Effector memory CD4-positive, alpha-beta T cell (primary cell): ENCODE measurements around the gene TRAF2.

ENCODE experiments used
- DNase-seq, 3 donors: peaks; one replicate each; pipeline ENCODE4 v3.0.0-alpha.2; 2020
- H3K27ac ChIP-seq: 2 replicates; pipeline ENCODE4 v1.7.0; 2013; ENCODE audit warnings: mild to moderate bottlenecking, low read length, moderate library complexity; ENCODE audit not compliant: insufficient read depth, poor library complexity, severe bottlenecking
- H3K27me3 ChIP-seq: replicated peaks from 2 replicates; pipeline ENCODE4 v1.7.0; 2013; ENCODE audit warnings: mild to moderate bottlenecking, low read length; ENCODE audit not compliant: insufficient read depth, control insufficient read depth, poor library complexity, severe bottlenecking
- H3K36me3 ChIP-seq: 2 replicates; pipeline ENCODE4 v1.7.0; 2013; ENCODE audit warnings: mild to moderate bottlenecking, low read length, moderate library complexity; ENCODE audit not compliant: control insufficient read depth, insufficient read depth
- H3K4me1 ChIP-seq: 2 replicates; pipeline ENCODE4 v1.7.0; 2013; ENCODE audit warnings: low read length, mild to moderate bottlenecking; ENCODE audit not compliant: control insufficient read depth, insufficient read depth, poor library complexity, severe bottlenecking
- H3K4me3 ChIP-seq: 2 replicates; pipeline ENCODE4 v1.7.0; 2013; ENCODE audit warnings: low read length, low read depth, mild to moderate bottlenecking; ENCODE audit not compliant: insufficient read depth, poor library complexity, severe bottlenecking
- H3K9me3 ChIP-seq: 2 replicates; pipeline ENCODE4 v1.7.0; 2013; ENCODE audit warnings: mild to moderate bottlenecking, low read length, moderate library complexity; ENCODE audit not compliant: control insufficient read depth

The TRAF2 gene

GRCh38 chr9:136886610-136887597 lies 588 bp downstream of the TRAF2 start:
- Histone ChIP-seq H3K27ac (peak overlapping the region; percentile 95), H3K4me3 (peak overlapping the region; percentile 67), H3K4me1 (peaks cover 35% of the 10 kb centered on the region), H3K27me3 (no peaks in the 10 kb centered on the region), H3K36me3 (peaks cover 7% of the 10 kb centered on the region), H3K9me3 (no peaks in the 10 kb centered on the region)
- DNase-seq: peak in 2 of 3 donors; percentile 75

GRCh38 chr9:136888454-136888853 lies 2.1 kb downstream of the TRAF2 start:
- no peaks in the 10 kb centered on the region for H3K9me3 ChIP-seq
- H3K27ac ChIP-seq: no peak overlapping the region
- H3K4me1 ChIP-seq: peaks cover 23% of the 10 kb centered on the region
- DNase-seq: no peak
- H3K36me3 ChIP-seq: peaks cover 12% of the 10 kb centered on the region
- no peaks in the 10 kb centered on the region for H3K27me3 ChIP-seq
- no peak overlapping the region for H3K4me3 ChIP-seq

GRCh38 chr9:136889858-136890257 lies 3.5 kb downstream of the TRAF2 start:
- Histone ChIP-seq H3K4me3 (no peak overlapping the region), H3K9me3 (no peaks in the 10 kb centered on the region), H3K36me3 (peaks cover 12% of the 10 kb centered on the region), H3K4me1 (peaks cover 20% of the 10 kb centered on the region), H3K27ac (no peak overlapping the region), H3K27me3 (no peaks in the 10 kb centered on the region)
- DNase-seq: no peak

DNA sequence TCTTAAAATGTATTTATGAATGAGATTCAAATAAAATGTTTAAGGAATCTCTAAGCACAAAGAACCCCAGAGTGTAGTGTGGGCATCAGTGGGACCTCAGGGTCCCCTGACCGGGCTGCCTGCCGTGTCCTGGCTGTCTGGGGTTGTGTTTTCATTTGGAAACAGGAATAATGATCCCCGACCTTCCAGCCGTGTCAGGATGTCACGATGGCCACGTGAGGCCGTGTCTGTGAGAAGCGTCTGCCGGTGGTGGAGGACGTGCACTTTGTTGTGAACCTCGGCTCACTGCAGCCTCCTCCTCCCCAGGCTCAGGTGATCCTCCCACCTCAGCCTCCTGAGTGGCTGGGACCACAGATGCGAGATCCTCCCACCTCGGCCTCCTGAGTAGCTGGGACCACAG lies 4.3 kb downstream of the TRAF2 start:
- H3K4me1 ChIP-seq: peaks cover 11% of the 10 kb centered on the region
- peaks cover 15% of the 10 kb centered on the region for H3K36me3 ChIP-seq
- no peak for DNase-seq

GRCh38 chr9:136896027-136896426 lies 9.7 kb downstream of the TRAF2 start:
- H3K4me3 ChIP-seq: no peak overlapping the region
- no peaks in the 10 kb centered on the region for H3K27me3 ChIP-seq
- H3K4me1 ChIP-seq: no peaks in the 10 kb centered on the region
- H3K27ac ChIP-seq: peak overlapping the region; percentile 11
- no peak for DNase-seq
- H3K36me3 ChIP-seq: peaks cover 30% of the 10 kb centered on the region
- no peaks in the 10 kb centered on the region for H3K9me3 ChIP-seq

More for the DNA sequence above, 4.3 kb downstream of the TRAF2 start:
- no peaks in the 10 kb centered on the region for H3K27me3 ChIP-seq
- no peaks in the 10 kb centered on the region for H3K9me3 ChIP-seq
- H3K27ac ChIP-seq: no peak overlapping the region
- H3K4me3 ChIP-seq: no peak overlapping the region

- Histone ChIP-seq H3K27ac (no peak overlapping the region), H3K36me3 (peaks cover 28% of the 10 kb centered on the region), H3K4me1 (peaks cover 21% of the 10 kb centered on the region), H3K4me3 (no peak overlapping the region), H3K27me3 (no peaks in the 10 kb centered on the region), H3K9me3 (no peaks in the 10 kb centered on the region)
- DNase-seq: no peak
Measured at GRCh38 chr9:136898483-136899100, 12.3 kb downstream of the TRAF2 start.

GRCh38 chr9:136899196-136899595 lies 12.9 kb downstream of the TRAF2 start:
- Histone ChIP-seq H3K9me3 (no peaks in the 10 kb centered on the region), H3K27ac (no peak overlapping the region), H3K36me3 (peaks cover 28% of the 10 kb centered on the region), H3K4me3 (no peak overlapping the region), H3K27me3 (no peaks in the 10 kb centered on the region), H3K4me1 (peaks cover 21% of the 10 kb centered on the region)
- no peak for DNase-seq

DNA sequence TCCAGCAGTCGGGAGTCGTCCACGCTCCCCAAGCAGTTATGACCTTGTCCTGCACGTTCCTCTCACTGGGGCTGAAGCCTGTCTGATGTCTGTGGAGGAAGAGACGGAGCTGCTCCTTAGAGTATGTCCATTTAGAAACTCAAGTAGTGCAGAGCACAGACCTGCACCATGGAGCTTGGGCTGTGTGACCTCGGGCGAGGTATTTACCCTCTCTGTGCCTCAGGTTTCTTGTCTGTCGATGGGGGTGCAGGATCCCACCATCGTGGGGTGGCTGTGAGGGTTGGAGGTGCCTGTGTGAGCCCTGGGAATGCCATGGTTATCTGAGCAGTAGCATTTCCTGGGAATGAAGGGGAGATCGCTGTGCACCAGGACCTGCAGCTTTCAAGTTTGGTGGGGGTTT lies 14.2 kb downstream of the TRAF2 start:
- peaks cover 25% of the 10 kb centered on the region for H3K36me3 ChIP-seq
- H3K4me1 ChIP-seq: peaks cover 21% of the 10 kb centered on the region
- peak overlapping the region; percentile 89 for H3K27ac ChIP-seq
- H3K9me3 ChIP-seq: no peaks in the 10 kb centered on the region
- no peak overlapping the region for H3K4me3 ChIP-seq
- DNase-seq: no peak
- no peaks in the 10 kb centered on the region for H3K27me3 ChIP-seq

GRCh38 chr9:136900988-136901515 lies 14.7 kb downstream of the TRAF2 start:
- Histone ChIP-seq H3K9me3 (no peaks in the 10 kb centered on the region), H3K36me3 (peaks cover 30% of the 10 kb centered on the region), H3K4me1 (peaks cover 21% of the 10 kb centered on the region), H3K27me3 (no peaks in the 10 kb centered on the region), H3K4me3 (no peak overlapping the region), H3K27ac (peak overlapping the region; percentile 89)
- DNase-seq: no peak
